22Rv1 (cell line): ENCODE measurements around the gene PODNL1.

Source experiments
- H3K27ac ChIP-seq: fragments of 450-650 bp; 2 replicates; pipeline ENCODE4 v1.5.1; 2017
- ZFX ChIP-seq: fragments of 450-650 bp; IDR thresholded peaks from 2 replicates; pipeline ENCODE4 v1.6.1; 2017; ENCODE audit warnings: antibody characterized with exemption, borderline replicate concordance
- TF ChIP-seq, protein P1 (sequence below): fragments of 450-650 bp; IDR thresholded peaks from 2 replicates; pipeline ENCODE4 v1.5.1; 2017; ENCODE audit warnings: mild to moderate bottlenecking

Gene PODNL1

DNA sequence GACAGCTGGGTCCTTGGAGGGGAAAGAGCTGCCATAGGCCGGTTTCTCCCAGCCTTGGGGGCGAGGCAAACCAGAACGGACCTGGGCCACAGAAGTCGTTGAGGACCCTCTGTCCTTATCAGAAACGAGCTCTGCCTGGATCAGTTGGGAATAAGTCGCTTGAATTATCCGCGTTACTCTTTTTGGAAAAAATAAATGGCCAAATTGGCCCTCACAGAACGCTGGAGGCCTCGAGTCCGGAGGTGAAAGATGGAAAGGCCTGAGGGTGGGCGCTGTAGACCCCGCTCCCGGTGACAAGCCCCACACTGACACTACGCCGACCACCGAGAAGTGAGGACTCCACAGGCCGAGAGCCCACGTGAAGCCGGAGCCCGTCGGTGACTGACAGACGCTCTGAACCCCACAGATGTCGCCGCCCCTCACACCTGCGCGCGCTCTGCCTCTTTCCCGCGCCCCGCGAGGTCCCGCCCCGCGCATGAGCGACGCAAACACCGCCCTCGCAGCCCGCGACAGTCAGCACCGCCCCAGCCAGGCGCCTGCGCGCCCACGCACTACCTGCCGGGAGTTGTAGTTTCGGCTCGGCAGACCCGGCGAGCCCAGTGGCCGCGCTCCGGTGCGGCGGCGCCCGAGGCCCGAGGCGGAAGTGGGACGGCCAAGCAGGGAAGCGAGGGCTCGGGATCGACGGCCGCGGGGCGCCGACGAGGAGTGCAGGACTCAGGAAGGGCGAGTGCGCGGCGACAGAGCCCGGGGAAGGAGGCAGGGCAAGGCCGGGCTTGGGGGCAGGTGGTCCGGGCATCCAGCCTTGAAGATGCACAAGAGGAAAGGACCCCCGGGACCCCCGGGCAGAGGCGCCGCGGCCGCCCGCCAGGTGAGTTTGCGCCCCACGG is 32.3 kb downstream of the PODNL1 start, which contains the start of the genes BRME1 and CC2D1A:
TSS of gene BRME1 (minus strand) at position 484 of the 887 bp plus-strand sequence. CDS start 1,225 bp downstream, outside the sequence.
TSS of gene CC2D1A (plus strand) at position 568 of the 887 bp plus-strand sequence. CDS start at position 809, 241 bp downstream.
- TF ChIP-seq, protein P1, sequence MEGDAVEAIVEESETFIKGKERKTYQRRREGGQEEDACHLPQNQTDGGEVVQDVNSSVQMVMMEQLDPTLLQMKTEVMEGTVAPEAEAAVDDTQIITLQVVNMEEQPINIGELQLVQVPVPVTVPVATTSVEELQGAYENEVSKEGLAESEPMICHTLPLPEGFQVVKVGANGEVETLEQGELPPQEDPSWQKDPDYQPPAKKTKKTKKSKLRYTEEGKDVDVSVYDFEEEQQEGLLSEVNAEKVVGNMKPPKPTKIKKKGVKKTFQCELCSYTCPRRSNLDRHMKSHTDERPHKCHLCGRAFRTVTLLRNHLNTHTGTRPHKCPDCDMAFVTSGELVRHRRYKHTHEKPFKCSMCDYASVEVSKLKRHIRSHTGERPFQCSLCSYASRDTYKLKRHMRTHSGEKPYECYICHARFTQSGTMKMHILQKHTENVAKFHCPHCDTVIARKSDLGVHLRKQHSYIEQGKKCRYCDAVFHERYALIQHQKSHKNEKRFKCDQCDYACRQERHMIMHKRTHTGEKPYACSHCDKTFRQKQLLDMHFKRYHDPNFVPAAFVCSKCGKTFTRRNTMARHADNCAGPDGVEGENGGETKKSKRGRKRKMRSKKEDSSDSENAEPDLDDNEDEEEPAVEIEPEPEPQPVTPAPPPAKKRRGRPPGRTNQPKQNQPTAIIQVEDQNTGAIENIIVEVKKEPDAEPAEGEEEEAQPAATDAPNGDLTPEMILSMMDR: no peak
- TF ChIP-seq ZFX: no peak
- peak within 1 kb of the TSS; percentile 64 for H3K27ac ChIP-seq

DNA sequence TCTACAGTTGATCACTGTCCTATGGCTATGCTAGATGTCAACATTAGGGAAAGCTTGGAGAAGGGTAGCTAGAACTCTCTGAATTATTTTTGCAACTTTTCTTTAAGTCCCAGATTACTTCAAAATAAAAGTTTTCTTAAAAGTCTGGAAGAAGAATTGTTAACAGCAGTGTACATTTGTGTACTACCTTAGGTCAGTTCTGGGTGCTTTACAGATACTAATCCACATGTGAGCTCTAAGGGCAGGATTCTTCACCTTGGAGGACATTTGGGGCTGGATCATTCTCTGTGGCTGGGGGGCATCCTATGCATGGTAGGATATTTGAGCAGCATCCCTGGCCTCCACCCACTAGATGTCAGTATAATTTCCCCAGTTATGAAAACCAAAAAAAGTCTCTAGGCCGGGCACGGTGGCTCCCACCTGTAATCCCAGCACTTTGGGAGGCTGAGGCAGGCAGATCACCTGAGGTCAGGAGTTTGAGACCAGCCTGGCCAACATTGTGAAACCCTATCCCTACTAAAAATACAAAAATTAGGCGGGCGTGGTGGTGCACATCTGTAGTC is 35.1 kb downstream of the PODNL1 start:
- H3K27ac ChIP-seq: no peak overlapping the region
- TF ChIP-seq ZFX: no peak
- TF ChIP-seq, protein P1: peak; percentile 64

DNA sequence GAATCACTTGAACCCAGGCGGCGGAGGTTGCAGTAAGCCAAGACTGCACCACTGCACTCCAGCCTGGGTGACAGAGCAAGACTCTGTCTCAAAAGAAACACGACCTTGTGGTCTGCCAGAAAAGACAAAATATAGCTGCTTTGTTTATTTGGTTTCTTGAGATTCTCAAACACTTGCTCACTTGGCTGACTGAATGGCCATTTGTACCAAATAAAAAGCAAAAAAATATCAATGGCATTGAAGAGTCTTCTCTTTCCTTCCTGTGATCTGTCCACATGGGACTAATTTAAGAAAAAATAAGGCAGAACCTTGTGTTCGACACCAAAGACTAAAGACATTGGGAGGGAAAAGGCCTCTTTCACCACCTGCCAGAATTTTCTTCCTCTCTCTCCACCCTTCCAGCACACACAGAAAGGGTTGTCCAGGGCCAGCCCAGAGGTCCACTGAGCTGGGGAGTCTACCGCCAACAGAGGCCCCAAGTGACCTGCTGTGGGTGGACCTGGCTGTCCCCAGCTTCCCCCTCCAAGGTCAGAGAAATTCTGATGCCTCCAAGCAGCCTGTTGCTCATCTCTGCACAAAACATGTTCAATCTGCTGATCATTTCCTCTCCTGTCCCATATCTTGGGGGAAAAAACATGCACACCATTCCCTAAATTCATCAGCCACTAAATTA is 38.2 kb downstream of the PODNL1 start:
- TF ChIP-seq, protein P1: no peak
- TF ChIP-seq ZFX: no peak

DNA sequence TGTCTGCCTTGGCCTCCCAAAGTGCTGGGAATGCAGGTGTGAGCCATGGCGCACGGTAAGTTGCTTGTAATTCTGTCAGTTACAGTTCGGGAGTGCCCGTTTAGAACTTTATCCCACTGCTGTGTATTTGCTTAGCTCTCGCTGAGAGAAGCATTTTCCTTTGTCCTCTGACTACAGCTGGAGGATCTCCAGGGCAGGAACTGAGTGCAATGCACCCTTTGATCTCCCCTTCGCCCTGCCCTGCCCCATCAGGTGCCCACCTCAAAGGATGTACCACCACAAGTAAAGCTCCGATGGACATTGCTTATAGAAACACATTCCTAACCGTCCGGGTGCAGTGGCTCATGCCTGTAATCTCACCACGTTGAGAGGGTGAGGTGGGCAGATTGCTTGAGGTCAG is 38.8 kb downstream of the PODNL1 start:
- no peak for TF ChIP-seq ZFX
- TF ChIP-seq, protein P1: no peak
- H3K27ac ChIP-seq: no peak overlapping the region

More for the DNA sequence above, 38.2 kb downstream of the PODNL1 start:
- no peak overlapping the region for H3K27ac ChIP-seq

DNA sequence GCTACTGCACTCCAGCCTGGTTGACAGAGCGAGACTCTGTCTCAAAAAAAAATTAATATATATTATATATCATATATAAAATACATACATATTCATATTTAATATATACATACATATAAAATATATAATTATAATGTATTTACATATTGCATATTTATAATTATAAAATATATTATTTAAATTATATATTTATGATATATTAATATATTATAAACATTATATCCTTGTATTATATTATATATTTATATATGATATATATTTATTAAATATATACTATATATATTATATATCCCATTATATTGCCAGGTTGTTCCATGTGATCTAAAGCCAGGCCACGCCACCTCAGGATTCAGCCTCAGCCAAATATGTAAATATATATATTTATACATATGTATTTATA is 42.0 kb downstream of the PODNL1 start:
- H3K27ac ChIP-seq: no peak overlapping the region
- TF ChIP-seq, protein P1: no peak

DNA sequence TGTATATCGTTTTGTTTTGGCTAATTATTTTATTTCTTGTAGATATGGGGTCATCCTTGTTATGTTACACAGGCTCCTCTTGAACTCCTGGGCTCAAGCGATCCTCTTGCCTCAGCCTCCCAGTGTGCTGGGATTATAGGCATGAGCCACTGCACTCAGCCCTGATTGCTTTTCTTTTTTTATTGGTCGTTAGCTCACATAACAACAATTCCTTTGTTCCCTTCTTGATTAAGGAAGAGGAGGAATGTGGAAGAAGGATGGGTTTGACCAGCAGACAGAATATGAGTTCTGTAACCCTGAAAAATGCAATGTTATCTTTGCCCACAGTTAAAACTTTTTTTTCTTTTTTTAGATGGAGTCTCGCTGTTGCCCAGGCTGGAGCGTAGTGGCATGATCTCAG is 43.7 kb downstream of the PODNL1 start:
- TF ChIP-seq, protein P1: no peak
- no peak for TF ChIP-seq ZFX

More for the DNA sequence above, 43.7 kb downstream of the PODNL1 start:
- no peak overlapping the region for H3K27ac ChIP-seq
